Chondrocyte (in vitro differentiated cells): Measurements from ENCODE around the gene IL22RA2. TPM values are rescaled to one million over a fixed set of nuclear protein-coding genes. Genes with fewer than 3 reads are reported as not detected.

Experiments
- DNase-seq: peaks from one replicate; pipeline ENCODE4 v3.0.0; 2021; ENCODE audit warnings: mixed read lengths, low spot score
- H3K27ac Mint-ChIP-seq: one replicate; pipeline ENCODE4 v1.8.0; 2021; ENCODE audit warnings: mild to moderate bottlenecking, moderate library complexity, mixed read lengths; ENCODE audit not compliant: unreplicated experiment
- H3K27me3 Mint-ChIP-seq: 2 replicates; pipeline ENCODE4 v1.8.0; 2021; ENCODE audit warnings: low read depth, mixed read lengths
- H3K36me3 Mint-ChIP-seq: 2 replicates; pipeline ENCODE4 v1.8.0; 2021; ENCODE audit warnings: low read depth, mixed read lengths
- H3K4me1 Mint-ChIP-seq: 2 replicates; pipeline ENCODE4 v1.8.0; 2021; ENCODE audit warnings: low read depth, mild to moderate bottlenecking, mixed read lengths
- H3K4me3 Mint-ChIP-seq: one replicate; pipeline ENCODE4 v1.8.0; 2021; ENCODE audit warnings: mild to moderate bottlenecking, moderate library complexity, mixed read lengths; ENCODE audit not compliant: unreplicated experiment
- H3K9me3 Mint-ChIP-seq: 2 replicates; pipeline ENCODE4 v1.8.0; 2021; ENCODE audit warnings: low read depth, mixed read lengths
- total RNA-seq: library from RNA; stranded (reverse); gene quantifications from 3 replicates; pipeline ENCODE4 v1.2.1, GENCODE V29; 2021
- TF ChIP-seq, protein P1 (sequence below): fragments of 200-600 bp; sonication (generic); IDR thresholded peaks from 2 replicates; pipeline ENCODE4 v1.5.0; 2021; ENCODE audit warnings: antibody characterized with exemption, mild to moderate bottlenecking, moderate library complexity

The IL22RA2 gene
- total RNA-seq, 1 donor from 2014 or later: not detected

DNA sequence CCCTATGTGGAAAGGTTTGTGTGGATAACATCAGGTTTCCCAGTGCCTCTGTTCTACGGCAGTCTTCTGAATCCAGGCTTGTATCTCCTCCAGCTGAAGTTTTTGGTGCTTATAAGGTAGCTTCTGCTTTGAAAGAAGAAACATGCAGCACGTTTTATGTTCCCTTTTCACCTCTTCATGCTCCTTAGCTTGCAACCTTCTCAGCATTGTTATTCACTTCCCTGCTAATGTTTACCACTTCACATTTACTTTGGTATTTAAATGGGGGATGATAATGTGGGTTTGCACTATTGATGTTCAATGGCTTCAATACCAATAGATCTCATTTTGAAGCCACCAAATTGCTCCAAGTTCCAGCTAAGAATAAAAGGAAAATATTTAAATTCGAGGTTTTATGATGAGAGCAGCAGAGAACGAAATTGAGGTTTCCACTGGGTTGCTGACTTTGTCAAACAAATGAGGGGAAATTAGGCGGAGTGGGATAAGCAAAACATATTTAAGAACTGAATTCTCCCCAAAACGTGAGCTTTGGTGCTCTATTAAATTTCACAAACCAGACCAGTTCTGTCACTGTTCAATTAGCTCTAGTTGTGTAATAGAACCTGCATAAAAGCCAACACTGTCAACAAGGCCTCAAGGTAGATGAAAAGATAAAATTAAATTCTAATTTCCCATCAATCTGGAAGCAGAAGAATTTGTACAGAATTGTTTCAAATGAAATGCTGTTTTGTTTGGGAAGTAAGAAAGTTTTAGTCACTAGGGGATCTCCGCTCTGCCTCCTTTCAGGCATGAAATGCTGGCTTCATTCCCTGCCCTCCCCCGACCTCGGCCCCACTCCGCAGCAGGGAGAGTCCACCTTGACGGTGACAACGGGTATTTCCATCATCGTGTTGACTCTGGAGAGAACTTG, 1.4 kb downstream of the IL22RA2 start:
- DNase-seq: no peak
- H3K4me1 Mint-ChIP-seq: no peaks in the 10 kb centered on the region
- no peak overlapping the region for H3K4me3 Mint-ChIP-seq
- H3K27ac Mint-ChIP-seq: no peak overlapping the region
- TF ChIP-seq, protein P1, sequence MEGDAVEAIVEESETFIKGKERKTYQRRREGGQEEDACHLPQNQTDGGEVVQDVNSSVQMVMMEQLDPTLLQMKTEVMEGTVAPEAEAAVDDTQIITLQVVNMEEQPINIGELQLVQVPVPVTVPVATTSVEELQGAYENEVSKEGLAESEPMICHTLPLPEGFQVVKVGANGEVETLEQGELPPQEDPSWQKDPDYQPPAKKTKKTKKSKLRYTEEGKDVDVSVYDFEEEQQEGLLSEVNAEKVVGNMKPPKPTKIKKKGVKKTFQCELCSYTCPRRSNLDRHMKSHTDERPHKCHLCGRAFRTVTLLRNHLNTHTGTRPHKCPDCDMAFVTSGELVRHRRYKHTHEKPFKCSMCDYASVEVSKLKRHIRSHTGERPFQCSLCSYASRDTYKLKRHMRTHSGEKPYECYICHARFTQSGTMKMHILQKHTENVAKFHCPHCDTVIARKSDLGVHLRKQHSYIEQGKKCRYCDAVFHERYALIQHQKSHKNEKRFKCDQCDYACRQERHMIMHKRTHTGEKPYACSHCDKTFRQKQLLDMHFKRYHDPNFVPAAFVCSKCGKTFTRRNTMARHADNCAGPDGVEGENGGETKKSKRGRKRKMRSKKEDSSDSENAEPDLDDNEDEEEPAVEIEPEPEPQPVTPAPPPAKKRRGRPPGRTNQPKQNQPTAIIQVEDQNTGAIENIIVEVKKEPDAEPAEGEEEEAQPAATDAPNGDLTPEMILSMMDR: no peak
- peaks cover 19% of the 10 kb centered on the region for H3K27me3 Mint-ChIP-seq
- H3K36me3 Mint-ChIP-seq: no peaks in the 10 kb centered on the region
- peaks cover 3% of the 10 kb centered on the region for H3K9me3 Mint-ChIP-seq

DNA sequence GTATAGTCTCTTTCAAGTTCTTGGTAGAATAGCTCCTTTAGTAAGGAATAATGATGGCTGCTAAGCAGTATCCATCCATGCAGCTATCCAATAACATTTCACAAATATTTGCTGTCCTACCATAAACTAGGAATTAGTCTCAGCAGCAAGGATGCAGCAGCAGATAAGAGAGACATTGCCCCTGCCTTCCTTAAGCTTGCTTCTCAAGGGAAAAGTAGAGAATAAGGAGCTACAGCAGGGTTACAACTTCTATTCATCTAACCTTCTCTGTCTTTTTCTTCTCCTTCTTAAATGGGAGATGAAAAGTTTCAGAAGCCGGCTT, 2.4 kb downstream of the IL22RA2 start:
- Mint-ChIP-seq H3K27me3 (peaks cover 19% of the 10 kb centered on the region), H3K27ac (no peak overlapping the region), H3K9me3 (peaks cover 3% of the 10 kb centered on the region), H3K4me1 (no peaks in the 10 kb centered on the region), H3K4me3 (no peak overlapping the region), H3K36me3 (no peaks in the 10 kb centered on the region)
- DNase-seq: no peak
- TF ChIP-seq, protein P1: no peak

DNA sequence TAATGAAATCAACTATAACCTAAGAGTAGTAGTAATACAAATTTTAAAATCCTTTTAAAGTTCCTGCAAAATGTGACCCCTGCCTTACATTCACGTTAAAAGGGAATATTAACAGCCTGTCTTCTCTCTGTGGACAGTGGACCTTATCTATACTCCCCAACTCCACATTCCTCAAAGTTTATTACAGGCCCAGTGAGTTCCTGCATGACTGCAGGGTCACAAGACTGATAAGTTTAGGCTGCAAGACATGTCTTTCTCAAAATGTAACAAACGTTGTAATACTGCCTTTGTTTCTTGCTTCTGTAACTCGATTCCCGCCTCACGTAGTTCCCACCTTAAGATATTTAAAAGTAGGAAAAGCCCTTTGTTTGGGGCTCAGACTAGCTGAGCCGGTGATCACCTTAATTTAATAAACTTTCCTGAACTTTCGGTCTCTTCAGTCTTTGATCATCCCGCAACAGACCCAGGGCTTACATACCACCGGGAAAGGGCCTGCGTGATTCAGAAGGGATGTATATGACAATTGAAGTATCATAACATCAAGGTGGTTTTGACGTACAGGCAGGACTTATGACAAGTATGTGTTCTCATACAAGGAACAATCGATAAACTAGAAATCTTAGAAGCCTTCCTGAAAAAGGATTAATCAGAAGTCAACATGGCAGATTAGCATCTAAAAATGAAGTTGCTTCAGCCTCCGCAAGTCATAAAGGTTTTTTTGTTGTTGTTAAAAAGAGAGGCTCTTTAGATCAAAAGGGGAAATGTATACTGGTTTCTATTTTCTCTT, 3.0 kb downstream of the IL22RA2 start:
- peaks cover 3% of the 10 kb centered on the region for H3K9me3 Mint-ChIP-seq
- H3K27ac Mint-ChIP-seq: no peak overlapping the region
- H3K27me3 Mint-ChIP-seq: peaks cover 15% of the 10 kb centered on the region
- TF ChIP-seq, protein P1: no peak
- no peak overlapping the region for H3K4me3 Mint-ChIP-seq
- no peak for DNase-seq
- no peaks in the 10 kb centered on the region for H3K4me1 Mint-ChIP-seq
- H3K36me3 Mint-ChIP-seq: no peaks in the 10 kb centered on the region

DNA sequence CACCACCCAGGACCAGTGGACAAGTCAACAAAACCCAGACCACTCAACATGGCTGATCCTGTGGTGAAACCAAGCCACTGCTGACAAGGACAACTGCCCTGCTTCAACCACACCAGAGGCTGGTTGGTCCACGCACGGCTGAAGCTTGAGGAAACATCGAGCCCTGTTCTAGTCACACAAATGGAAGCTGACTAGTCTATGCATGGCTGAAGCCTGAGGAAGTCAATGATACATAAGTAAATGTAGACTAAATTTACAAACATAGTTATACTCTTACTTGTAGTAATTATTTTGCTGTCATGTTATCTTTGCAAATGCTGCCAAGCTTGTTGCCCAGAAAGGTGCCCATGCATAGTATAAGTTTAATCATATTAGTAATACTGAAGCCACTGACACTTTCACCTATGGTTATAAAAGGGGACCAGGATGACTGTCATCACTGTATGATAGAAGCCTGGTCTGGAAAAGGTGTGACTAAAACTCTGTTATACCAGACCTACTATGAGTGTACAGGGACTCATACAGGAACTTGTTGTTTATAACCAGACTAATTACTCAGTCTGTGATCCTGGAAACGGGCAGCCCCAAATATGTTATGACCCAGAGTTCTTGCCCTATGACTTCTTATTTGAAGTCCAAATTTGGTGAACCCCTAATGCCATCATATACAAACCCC, 5.6 kb downstream of the IL22RA2 start:
- Mint-ChIP-seq H3K36me3 (no peaks in the 10 kb centered on the region), H3K4me1 (no peaks in the 10 kb centered on the region), H3K9me3 (peaks cover 9% of the 10 kb centered on the region), H3K27ac (no peak overlapping the region), H3K27me3 (peaks cover 9% of the 10 kb centered on the region), H3K4me3 (no peak overlapping the region)
- TF ChIP-seq, protein P1: no peak
- DNase-seq: no peak
